Stimulated activated CD4-positive, alpha-beta T cell treated with anti-CD3 and anti-CD28 coated beads, Interleukin-1b, Interleukin-23, amount 100 ng/mL, for 1 hour (primary cell): Measurements from ENCODE around the gene DHODH.

Experiments
- DNase-seq, 2 donors: peaks; one replicate each; pipeline ENCODE4 v3.0.0-alpha.2; 2020; ENCODE audit warnings: low read depth in 2 of 2

Gene DHODH

DNA sequence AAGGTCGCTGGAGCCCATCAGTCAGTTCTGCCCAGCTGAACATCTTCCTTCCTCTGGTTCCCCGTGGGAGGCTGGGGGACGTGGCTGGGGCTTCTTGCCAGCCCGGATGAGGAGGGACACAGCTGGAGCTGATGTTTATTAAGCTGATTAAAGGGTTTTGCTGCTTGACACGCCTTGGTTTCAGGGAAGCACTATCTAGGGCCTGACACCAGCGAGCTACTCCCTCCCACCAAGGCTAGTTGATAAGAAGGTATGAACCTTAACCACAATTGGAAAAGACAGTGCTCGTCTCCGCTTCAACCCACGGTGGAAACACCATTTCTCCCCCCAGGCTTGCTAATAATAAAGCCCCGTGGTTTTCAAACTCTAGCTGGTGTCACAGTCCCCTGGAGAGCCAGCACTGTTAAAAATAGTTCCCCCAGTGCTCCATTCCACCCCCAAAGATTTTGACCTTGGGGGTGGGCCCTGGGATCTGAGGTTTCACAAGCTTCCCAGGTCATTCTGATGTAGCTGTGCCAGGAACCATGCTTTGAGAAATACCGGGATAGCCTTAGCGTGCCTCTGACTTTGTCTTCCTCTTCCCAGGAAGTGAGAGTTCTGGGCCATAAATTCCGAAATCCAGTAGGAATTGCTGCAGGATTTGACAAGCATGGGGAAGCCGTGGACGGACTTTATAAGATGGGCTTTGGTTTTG is 5.5 kb downstream of the DHODH start:
- DNase-seq, result no peak

GRCh38 chr16:72014675-72015074 is 6.1 kb downstream of the DHODH start:
- no peak for DNase-seq

GRCh38 chr16:72015124-72015523 is 6.6 kb downstream of the DHODH start:
- DNase-seq, result no peak

- DNase-seq, result no peak
Observed at GRCh38 chr16:72018470-72018869, 9.9 kb downstream of the DHODH start.

DNA sequence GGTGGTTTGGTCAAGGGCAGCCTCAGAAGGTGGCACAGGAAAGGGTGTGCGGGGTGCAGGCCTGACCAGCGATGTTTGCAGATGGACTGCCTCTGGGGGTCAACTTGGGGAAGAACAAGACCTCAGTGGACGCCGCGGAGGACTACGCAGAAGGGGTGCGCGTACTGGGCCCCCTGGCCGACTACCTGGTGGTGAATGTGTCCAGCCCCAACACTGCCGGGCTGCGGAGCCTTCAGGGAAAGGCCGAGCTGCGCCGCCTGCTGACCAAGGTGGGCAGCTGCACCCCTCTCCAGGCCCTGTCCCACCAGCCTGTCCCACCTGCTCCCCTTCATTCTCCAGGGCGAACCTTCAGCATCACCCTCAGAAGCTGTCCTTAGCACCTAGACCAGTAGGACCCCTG is 12.5 kb downstream of the DHODH start:
- no peak for DNase-seq

DNA sequence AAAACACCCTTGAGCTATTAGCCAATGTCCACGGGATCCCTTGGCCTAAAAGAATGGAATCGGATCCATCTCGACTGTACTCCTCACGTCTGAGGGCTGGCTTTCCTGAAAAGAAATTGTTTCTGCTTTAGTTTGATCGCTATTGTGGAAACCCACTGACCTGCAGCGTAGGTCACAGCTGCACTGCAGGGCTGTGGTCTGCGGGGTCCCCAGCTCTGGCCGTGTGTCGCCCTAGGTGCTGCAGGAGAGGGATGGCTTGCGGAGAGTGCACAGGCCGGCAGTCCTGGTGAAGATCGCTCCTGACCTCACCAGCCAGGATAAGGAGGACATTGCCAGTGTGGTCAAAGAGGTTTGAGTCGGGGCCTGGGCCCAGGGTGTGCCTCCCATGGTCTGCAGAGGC is 13.6 kb downstream of the DHODH start:
- no peak for DNase-seq

- DNase-seq, result no peak
Observed at GRCh38 chr16:72023962-72024361, 15.4 kb downstream of the DHODH start.

GRCh38 chr16:72024862-72025382 is 16.4 kb downstream of the DHODH start:
- no peak for DNase-seq

DNA sequence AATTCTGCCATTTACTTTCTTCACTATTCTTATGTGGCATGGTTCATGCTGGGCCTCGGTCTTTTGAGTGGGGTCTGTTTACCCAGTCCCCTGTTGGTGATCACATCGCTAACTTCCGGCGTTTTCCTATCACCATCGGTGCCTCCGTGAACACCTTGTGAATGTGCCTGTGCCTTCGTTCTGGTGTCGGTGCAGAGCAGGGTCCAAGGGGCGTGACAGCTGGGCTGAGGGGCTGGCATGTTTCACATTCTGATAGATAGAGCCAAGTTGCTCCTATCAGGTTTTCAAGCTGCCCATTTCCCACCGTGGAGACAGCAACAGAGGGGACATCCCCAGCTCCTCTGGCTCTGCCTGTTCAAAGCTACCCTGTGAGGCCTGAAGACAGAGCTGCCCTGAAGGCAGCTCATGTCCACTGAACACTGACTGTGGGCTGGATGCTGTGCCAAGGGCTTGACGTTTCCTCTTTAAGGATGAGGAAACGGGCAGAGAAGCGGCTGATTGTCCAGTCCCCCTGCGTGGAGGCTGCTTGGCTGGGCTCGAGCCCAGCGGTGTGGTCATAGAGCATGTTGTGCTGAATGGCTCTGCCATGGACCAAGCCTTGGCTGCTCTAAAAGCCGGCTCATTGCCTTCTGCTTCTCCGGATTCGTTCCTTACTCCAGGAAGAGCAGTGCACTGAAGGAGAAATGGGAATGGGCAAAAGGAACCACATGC is 17.0 kb downstream of the DHODH start:
- DNase-seq, result no peak

DNA sequence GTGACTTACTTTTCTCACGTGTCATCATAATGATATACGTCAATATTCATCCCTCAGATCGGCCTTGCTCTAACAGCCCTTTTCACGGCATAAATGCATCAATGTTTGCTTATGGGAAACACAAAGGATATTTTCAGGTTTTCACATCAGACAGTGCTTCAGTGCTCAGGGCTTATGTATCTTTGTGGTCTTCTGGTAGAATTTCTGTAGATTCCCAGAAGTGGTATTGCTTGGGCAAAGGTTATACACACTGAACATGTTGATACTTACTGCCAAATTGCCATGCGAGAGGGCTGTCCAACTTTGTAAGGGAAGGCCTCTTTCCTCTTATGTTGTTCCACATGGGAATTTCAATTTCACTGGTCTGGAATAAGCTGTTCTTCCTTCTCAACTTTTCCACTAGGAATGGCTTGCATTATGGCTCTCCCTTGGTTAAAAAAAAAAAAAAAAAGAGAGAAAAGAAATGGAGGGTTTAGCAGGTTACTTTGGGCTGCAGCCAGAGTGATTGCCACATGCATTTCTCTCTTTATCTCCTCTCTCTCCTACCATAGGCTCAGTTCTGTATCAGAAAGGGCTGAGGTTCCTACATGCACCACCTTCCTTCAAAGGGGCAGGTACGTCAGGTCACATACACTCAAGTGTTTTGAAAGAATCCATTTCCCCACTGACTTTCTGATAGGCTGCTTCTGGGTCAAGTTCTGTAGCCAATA is 19.3 kb downstream of the DHODH start:
- DNase-seq, result no peak

DNA sequence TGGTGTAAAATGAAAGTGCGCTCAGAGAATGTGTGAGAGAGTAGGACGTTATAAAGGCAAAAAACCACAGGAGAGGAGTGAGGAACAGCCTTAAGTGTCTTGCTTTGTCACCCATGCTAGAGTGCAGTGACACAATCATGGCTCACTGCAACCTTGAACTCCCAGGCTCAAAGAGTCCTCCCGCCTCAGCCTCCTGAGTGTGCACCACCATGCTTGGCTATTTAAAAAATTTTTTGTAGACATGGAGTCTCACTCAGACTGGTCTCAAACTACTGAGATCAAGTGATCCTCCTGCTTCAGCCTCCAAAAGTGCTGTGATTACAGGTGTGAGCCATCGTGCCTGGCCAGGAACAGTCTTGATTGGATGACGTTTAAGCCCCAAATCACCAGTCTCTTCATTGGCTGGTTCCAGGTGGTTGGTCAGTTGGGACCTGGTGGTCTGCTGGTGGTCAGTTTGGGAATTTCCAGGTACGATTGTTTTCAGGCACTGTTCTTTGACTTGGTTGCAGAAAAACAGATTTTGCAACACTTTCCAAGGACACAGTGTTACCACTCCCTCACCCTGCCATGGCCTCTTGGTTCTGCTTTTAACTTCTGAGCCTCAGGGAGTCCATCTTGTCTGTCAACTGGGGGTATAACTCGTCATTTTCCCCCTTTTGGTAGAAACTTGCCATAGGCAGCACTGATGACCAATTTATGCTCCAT is 21.2 kb downstream of the DHODH start:
- no peak for DNase-seq

GRCh38 chr16:72033437-72033836 is 24.9 kb downstream of the DHODH start:
- DNase-seq, result no peak

GRCh38 chr16:72036098-72036497 is 27.6 kb downstream of the DHODH start:
- DNase-seq, result no peak

DNA sequence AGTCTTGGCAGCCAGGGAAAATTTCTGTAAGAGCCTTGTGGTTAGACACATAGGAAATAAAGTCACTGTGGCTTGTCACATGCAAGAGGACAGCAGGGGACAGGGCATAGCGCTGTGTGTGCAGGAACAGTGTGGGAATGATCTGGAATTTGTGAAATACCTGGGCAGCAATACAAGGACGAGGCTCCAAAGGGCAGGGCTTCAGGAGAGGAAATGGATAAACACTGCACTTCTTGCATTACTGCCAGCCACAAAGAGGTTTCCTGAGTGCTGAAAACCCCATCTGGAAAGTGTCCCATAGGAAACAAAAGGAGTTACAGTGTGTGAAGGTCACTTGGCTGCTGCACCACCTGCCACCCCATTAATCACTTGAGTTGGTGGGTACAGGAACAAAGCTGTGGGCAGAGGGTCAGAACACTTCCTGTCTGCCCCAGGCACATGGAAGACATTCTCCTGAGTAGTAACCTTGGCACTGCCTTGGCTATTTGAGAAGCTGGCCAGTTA is 33.7 kb downstream of the DHODH start:
- no peak for DNase-seq

DNA sequence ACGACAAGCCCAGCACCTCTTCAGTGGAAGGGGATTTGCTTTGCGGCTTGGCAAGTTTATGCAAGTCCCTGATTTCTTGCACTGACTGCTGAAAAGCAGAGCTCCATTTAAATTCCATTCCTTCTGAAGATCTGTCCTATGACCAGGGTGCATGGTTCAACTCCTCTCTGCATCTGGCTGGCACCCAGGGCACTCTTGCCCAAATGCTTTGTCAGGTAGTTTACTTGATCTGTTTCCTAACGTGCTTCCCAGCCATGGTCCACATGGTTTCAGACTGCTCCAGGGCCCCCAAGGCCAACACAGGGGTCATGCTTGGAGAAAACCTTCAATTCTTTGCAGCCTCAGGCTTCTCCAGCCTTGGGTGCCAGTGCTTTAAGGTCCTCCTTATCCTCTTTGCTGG is 34.5 kb downstream of the DHODH start:
- DNase-seq, result no peak

- no peak for DNase-seq
Observed at GRCh38 chr16:72043539-72043938, 35.0 kb downstream of the DHODH start.

GRCh38 chr16:72044296-72044695 is 35.8 kb downstream of the DHODH start:
- no peak for DNase-seq

GRCh38 chr16:72044825-72045359 is 36.3 kb downstream of the DHODH start:
- DNase-seq, result no peak

GRCh38 chr16:72049110-72049509 is 40.6 kb downstream of the DHODH start:
- DNase-seq, result no peak

GRCh38 chr16:72050769-72051464 is 42.4 kb downstream of the DHODH start:
- no peak for DNase-seq

- no peak for DNase-seq
Observed at GRCh38 chr16:72051818-72052217, 43.3 kb downstream of the DHODH start.
